ENCODE results near the gene KCTD1.

KCTD1 gene
- total RNA-seq = 2.6 reads per million, percentile 8 among the genes with 10 or more reads in this experiment

DNA sequence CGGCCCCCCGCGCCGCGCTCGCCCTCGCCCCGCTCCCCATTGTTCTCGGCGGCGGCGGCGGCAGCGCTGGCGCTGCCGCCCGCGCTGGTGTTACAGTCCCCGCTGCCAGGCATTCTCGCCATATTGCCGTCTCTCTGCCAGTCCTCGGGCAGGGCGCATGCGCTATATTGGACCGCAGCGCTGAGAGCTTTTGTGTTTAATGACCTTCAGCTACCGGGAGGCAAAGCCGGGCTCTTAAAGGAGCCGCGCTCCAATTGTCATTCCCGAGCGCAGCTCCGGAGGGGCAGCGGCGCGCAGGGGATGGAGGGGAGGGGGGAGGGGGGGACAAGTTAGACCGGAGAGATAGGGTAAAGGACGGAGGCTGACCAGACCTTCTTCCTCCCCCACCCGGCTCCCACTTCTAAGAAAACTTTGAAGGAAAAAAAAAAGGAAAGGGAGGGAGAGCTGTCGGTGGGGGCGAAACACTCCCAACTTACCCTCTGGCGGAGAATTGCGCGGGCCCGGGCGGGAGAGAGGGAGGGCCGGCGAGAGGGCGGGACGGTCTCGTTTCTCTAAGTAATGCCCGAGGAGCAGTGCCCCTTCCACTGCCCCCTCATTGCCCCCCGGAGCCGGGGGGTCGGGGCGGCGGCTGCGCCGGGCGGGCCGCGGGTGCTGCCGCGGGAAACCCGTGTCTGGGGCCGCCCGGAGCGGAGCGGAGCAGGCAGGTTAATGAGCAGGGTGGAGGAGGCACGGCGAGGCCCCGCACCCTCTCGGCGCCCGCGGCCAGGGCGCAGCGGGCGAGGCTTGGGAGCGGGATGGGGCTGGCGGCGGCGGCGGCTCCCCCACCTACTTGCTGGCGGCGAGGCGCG is at the start of gene KCTD1:
KCTD1 (minus strand) TSS at position 139 of the 848 bp plus-strand sequence; CDS start at position 122, 17 bp downstream.
- DNase-seq = peak; percentile 17

DNA sequence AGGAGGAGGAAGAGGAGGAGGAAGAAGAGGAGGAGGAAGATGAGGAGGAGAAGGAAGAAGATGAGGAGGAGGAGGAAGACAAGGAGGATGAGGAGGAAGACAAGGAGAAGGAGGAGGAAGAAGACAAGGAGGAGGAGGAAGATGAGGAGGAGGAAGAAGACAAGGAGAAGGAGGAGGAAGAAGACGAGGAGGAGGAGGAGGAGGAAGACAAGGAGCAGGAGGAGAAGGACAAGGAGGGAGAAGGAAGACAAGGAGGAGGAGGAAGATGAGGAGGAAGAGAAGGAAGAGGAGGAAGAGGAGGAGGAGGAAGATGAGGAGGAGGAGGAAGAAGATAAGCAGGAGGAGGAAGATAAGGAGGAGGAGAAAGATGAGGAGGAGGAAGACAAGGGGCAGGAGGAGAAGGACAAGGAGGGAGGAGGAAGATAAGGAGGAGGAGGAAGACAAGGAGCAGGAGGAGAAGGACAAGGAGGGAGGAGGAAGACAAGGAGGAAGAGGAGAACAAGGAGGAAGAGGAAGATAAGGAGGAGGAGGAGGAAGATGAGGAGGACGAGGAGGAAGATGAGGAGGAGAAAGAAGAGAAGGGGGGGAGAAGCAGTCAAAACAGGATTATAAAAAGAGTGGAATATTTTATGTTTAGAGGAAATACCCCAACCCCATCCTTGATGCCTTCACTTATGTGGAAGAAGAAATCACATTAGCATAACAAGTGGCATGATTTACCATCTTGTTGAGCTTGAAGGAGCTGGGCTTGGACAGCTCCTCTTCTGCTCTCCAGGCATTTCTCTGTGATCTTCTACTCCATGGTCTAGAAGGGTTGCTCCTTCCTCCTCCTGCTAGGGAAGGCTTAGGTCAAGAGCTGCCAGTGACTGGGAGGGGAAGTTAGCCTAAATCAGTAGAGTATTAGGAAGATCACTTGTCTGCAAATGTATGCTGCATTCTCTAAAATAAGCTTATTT is 45.3 kb upstream of the KCTD1 start:
- no peak for DNase-seq

DNA sequence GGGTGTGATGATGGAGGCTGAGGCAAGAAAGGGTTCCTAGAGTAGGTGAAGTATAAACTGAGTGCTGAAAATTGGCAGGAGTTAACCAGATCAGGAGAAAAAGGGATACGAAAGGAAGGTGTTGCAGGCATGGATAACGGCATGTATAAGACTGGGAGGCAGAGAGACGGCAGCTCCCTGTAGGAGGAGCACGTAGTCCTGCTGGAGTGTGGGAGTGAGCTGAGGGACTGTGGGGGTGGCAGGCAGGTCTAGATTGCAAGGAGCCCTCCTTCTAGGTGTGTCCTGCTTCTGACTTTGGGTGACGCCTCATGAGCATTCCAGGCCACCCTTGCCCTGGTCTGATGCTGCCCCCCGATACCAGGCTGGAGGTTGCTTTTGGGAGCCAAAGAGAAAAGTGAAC is 36.4 kb upstream of the KCTD1 start:
- no peak for DNase-seq

- DNase-seq = no peak
These were observed 31.7 kb upstream of the KCTD1 start for GRCh38 chr18:26579941-26580618.

DNA sequence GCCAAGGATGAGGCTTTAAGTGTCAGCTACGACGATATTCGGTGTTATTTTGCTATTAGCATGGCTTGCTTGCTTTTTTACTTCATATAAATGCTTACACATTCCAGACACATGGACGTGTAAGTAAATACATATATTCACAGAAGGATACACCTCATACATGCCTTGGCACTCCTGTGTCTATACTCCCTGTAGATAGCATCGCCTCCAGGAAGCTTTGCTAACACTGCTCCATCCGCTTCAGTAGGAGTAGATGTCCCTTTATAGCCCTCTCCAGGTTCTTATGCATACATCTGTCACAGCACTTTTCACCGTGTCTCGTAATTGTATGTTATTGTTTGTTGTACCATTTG is 27.5 kb upstream of the KCTD1 start:
- DNase-seq = no peak

DNA sequence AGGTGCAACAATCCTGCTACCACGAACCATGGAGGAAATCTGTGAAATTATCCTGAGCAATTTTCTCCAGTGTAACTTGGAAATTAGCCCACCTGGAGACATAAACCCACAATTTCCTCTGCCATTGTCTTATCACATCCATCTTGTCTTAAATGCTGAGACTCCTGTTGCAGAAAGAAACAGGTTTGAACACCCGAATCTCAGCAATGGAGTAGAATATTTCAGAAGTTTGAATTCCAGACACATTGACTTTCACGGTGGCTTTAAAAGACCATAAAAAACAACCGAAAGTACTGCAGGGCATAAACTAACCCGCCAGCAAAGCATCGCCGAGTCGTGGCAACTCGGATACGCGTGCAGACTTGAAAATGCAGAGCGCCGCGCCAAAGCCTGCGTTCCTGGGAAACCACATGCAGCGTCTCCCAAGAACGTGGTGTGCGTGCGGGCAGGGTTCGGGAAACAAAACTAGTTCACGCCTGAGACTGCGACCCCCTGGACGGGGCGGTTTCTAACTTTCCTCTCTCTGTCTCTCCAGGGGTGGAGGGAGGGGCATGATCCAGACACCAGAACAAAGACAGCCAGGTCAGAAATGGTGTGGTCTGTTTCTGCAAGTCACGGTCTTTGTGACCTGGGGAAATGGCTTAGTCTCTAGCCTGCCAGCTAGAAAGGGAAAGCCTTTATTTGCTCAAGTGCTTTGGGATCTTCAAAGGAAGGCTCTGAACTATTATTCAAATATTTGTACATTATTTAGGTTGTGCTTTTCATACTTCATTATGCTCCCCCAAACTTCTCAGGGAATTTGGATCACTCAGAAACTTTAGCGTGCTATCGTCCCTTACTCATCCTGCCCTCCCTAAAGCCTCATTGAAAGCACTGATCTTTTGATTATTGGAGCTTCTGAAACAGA is 26.9 kb upstream of the KCTD1 start:
- no peak for DNase-seq

DNA sequence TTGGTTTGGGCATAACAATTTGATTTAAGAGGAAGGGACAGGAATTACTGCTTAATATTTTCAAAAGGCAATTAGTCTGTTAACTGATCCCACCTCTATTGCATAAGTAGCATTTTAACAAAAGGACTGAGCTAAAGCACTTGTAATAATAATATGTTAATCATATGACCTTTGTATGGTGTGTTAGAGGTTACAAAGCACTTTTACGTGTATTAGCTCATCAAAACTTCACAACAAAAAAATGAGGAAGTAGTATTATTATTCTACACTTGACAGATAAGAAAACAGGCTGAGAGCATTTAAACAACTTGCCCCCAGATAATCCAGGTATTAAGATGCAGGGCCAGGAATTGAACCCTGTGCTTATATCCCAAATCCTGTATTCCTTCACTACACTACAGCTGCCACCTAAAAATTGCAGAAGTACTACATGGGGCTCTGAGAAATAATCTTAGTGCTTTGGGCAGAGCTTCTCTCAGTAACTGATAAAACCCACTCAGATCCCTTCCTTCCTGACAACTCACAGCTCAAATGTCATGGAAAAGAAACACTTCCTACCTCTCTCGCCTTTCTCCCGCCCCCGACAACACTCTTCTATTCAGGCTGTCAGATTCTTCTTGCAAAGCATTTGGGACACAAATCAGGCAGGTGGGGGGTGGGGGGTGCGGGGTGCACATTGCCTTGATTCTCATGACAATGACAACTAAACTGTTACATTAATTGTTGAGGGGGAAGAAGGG is 20.7 kb upstream of the KCTD1 start:
- no peak for DNase-seq

DNA sequence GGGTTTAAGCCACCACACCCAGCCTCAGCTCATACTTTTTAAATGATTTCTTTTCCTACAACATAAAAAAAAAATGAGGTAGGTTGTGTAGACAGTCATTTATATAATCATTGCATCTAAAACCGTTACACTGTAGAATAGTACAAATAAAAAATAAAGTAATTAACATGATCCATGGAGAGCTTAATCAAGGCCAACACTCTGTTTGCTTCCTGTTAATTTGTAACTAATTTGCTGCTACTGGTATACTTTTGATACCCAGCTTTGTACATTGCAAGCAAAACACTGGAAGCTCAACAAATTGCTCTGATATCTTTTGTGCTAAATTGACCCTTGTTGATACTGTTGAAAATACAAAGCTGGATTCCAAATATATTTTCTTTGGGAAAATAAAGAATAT is 20.2 kb upstream of the KCTD1 start:
- no peak for DNase-seq

GRCh38 chr18:26566874-26567555 is 18.7 kb upstream of the KCTD1 start:
- no peak for DNase-seq

DNA sequence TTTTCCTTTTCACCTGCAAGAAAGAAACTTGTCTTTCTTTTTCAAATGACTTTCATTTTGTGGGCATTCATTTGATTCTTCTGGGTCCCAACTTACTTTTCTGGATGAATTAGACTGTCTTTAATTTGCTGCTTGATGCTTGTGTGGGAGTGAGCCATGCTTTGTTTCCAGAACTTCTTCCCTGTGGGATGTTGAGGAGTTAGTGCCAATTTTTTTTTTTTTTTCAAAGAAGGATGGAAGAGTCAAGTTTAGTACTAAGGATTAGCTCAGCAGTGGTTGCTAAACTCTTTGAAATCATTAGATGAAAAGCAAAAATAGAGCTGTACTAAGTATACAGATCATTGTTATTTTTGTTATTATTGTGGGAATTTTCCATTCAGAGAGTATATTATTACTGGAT is 17.2 kb upstream of the KCTD1 start:
- no peak for DNase-seq

GRCh38 chr18:26563024-26563423 is 14.7 kb upstream of the KCTD1 start:
- DNase-seq = no peak

- no peak for DNase-seq
These were observed 14.2 kb upstream of the KCTD1 start for GRCh38 chr18:26562568-26562967.

GRCh38 chr18:26561769-26562168 is 13.4 kb upstream of the KCTD1 start:
- no peak for DNase-seq

GRCh38 chr18:26556573-26556972 is 8.2 kb upstream of the KCTD1 start:
- no peak for DNase-seq

- DNase-seq = no peak
These were observed 7.6 kb upstream of the KCTD1 start for GRCh38 chr18:26555804-26556553.

GRCh38 chr18:26553943-26554342 is 5.6 kb upstream of the KCTD1 start:
- DNase-seq = no peak

DNA sequence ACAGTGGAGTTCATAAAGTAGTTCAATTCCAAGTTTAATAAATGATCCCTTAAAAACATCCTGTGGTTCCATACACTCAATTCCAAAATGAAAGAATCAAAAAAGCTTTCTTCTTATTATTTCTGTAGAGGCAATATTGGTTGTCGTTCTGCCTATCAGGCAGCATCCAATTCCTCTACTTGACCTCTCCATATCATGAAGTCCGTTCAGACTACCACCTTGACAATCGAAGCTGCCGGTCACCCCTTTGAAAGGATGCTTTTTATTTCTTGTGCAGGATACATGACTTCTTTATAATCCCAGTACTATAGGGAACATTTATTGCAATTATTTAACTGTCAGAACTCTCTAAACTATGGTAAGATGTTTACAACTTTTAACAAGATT is 3.3 kb upstream of the KCTD1 start:
- DNase-seq = no peak

DNA sequence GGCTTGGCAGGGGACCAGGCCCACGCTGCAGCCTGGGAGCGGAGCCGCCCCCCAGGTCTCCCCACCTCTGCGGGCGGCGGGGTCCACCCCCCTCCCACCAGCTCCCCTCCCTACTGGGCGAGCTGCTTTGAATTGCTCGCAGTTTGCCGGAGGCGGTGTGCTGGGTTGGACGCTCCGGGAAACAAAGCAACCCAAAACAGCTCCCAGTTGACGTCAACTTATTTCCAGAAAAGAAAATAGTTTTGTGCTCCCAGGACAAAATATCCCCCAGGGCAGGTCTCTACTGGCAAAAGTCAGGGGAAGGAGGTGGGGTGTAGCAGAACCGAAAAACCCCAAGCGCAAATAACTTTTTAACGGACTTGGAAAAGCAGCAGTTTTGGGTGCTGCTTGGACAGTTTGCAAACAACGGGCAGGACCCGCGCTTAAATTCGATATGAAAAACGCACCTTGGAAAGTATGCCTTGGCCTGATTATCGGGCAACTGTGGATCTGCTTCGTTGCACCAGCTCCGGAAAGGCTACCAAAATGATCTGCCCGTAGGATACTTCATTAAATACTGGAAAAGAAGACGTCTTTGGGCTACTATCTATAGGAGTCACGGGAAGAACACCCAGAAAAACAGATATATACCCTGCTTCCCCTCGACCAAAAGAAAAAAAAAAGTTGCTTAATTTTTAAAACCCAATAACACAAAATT is 2.8 kb upstream of the KCTD1 start:
- DNase-seq = no peak
